ENCODE results near the gene FST.

The FST gene

GRCh38 chr5:53520813-53521212 lies 40.4 kb downstream of the FST start:
- DNase-seq (ENCODE audit: low read depth in 2 of 2) = no peak
